ENCODE data around the gene SLC25A24.
"Not testable (repeated sequence)": the region's sequence is repeated elsewhere in the genome, so short reads cannot be mapped to it uniquely, and the experiment has no call there.

The SLC25A24 gene

GRCh38 chr1:108190686-108191416 lies 9.3 kb downstream of the SLC25A24 start:
- CTCF ChIA-PET = no interaction called here
- no peak for DNase-seq (ENCODE audit: extremely low spot score)
- TF ChIP-seq BHLHE40 (IDR thresholded peaks at IDR 0.05; ENCODE audit: borderline replicate concordance) = no peak
- no peak for TF ChIP-seq ELF4 (IDR thresholded peaks at IDR 0.05)
- no peak for TF ChIP-seq PKNOX1 (IDR thresholded peaks at IDR 0.05)
- no peak for TF ChIP-seq LEF1 (IDR thresholded peaks at IDR 0.05; ENCODE audit: borderline replicate concordance)
- no peak for TF ChIP-seq TARDBP (IDR thresholded peaks at IDR 0.05)
- no peak for TF ChIP-seq L3MBTL2 (conservative IDR thresholded peaks at IDR 0.05)
- no peak for TF ChIP-seq CTBP1 (IDR thresholded peaks at IDR 0.05; ENCODE audit: borderline replicate concordance)
- TF ChIP-seq SUZ12 (IDR thresholded peaks at IDR 0.05) = no peak
- no peak for TF ChIP-seq ARNT (IDR thresholded peaks at IDR 0.05)
- TF ChIP-seq HDGF (IDR thresholded peaks at IDR 0.05; ENCODE audit: borderline replicate concordance) = no peak
- TF ChIP-seq SP1 (IDR thresholded peaks at IDR 0.05) = no peak
- TF ChIP-seq FOXM1 (IDR thresholded peaks at IDR 0.05; ENCODE audit: borderline replicate concordance) = no peak
- no peak for TF ChIP-seq FOXK2 (IDR thresholded peaks at IDR 0.05)
- TF ChIP-seq NFRKB (IDR thresholded peaks at IDR 0.05) = no peak
- TF ChIP-seq FOXA1 (IDR thresholded peaks at IDR 0.05) = no peak
- TF ChIP-seq ZNF384 (IDR thresholded peaks at IDR 0.05) = no peak
- POLR2A ChIA-PET = interaction anchor here (0.8 kb wide), 1 partner anchor 10 kb away, joined by 3 read pairs; the partner anchor contains the start of gene SLC25A24

DNA sequence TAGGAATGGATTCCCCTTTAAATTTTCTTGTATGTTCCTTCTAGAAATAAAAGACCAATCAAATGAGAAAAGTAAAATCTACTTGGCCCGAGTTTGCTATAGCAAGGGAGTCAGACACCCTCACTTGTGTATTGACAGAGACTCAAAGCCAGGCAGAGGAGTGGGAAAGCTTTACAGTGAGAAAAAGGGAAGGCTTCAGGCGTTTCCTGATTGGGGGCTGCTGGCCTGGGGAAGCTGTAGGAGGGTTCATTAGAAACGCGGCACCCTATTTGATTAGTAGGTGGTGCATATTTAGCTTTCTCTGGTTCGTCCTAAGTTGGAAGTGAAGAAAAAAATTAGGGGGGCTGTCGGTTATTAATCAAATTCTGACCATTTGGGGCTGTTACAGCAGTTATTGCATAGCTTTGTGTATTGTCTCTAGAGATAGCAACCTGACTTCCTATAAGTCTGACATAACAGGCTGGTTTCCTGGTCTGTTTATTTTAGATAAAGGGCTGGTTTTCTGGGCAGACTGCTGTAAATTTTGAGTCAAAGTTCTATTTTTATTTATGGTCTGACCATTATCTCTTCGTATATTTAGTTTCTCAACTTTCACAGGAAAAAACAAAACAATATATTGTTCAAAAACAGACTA lies 10.0 kb downstream of the SLC25A24 start:
- POLR2A ChIA-PET = interaction anchor here (0.8 kb wide), 1 partner anchor 10 kb away, joined by 3 read pairs; the partner anchor contains the start of gene SLC25A24
- no peak for TF ChIP-seq L3MBTL2 (conservative IDR thresholded peaks at IDR 0.05)
- TF ChIP-seq SUZ12 (IDR thresholded peaks at IDR 0.05) = no peak
- no peak for TF ChIP-seq LEF1 (IDR thresholded peaks at IDR 0.05; ENCODE audit: borderline replicate concordance)
- no peak for TF ChIP-seq NFRKB (IDR thresholded peaks at IDR 0.05)
- no peak for TF ChIP-seq PKNOX1 (IDR thresholded peaks at IDR 0.05)
- no peak for TF ChIP-seq ELF4 (IDR thresholded peaks at IDR 0.05)
- TF ChIP-seq SP1 (IDR thresholded peaks at IDR 0.05) = no peak
- no peak for TF ChIP-seq CTBP1 (IDR thresholded peaks at IDR 0.05; ENCODE audit: borderline replicate concordance)
- no peak for TF ChIP-seq FOXM1 (IDR thresholded peaks at IDR 0.05; ENCODE audit: borderline replicate concordance)
- no peak for TF ChIP-seq HDGF (IDR thresholded peaks at IDR 0.05; ENCODE audit: borderline replicate concordance)
- TF ChIP-seq FOXA1 (IDR thresholded peaks at IDR 0.05) = no peak
- no peak for TF ChIP-seq FOXK2 (IDR thresholded peaks at IDR 0.05)
- TF ChIP-seq ZNF384 (IDR thresholded peaks at IDR 0.05) = no peak
- no peak for TF ChIP-seq ARNT (IDR thresholded peaks at IDR 0.05)
- no peak for TF ChIP-seq BHLHE40 (IDR thresholded peaks at IDR 0.05; ENCODE audit: borderline replicate concordance)
- no peak for TF ChIP-seq TARDBP (IDR thresholded peaks at IDR 0.05)
- no peak for DNase-seq (ENCODE audit: extremely low spot score)
- CTCF ChIA-PET = no interaction called here

GRCh38 chr1:108188801-108189200 lies 11.3 kb downstream of the SLC25A24 start:
- CTCF ChIA-PET = no interaction called here
- POLR2A ChIA-PET = no interaction called here
- no peak for TF ChIP-seq ZNF384 (IDR thresholded peaks at IDR 0.05)
- TF ChIP-seq FOXK2 (IDR thresholded peaks at IDR 0.05) = no peak
- no peak for TF ChIP-seq FOXM1 (IDR thresholded peaks at IDR 0.05; ENCODE audit: borderline replicate concordance)
- no peak for TF ChIP-seq LEF1 (IDR thresholded peaks at IDR 0.05; ENCODE audit: borderline replicate concordance)
- no peak for TF ChIP-seq CTBP1 (IDR thresholded peaks at IDR 0.05; ENCODE audit: borderline replicate concordance)
- no peak for TF ChIP-seq HDGF (IDR thresholded peaks at IDR 0.05; ENCODE audit: borderline replicate concordance)
- no peak for TF ChIP-seq TARDBP (IDR thresholded peaks at IDR 0.05)
- no peak for TF ChIP-seq ELF4 (IDR thresholded peaks at IDR 0.05)
- TF ChIP-seq PKNOX1 (IDR thresholded peaks at IDR 0.05) = no peak
- TF ChIP-seq ARNT (IDR thresholded peaks at IDR 0.05) = no peak
- no peak for TF ChIP-seq NFRKB (IDR thresholded peaks at IDR 0.05)
- no peak for TF ChIP-seq SUZ12 (IDR thresholded peaks at IDR 0.05)
- TF ChIP-seq FOXA1 (IDR thresholded peaks at IDR 0.05) = no peak
- TF ChIP-seq SP1 (IDR thresholded peaks at IDR 0.05) = no peak
- TF ChIP-seq BHLHE40 (IDR thresholded peaks at IDR 0.05; ENCODE audit: borderline replicate concordance) = no peak
- TF ChIP-seq L3MBTL2 (conservative IDR thresholded peaks at IDR 0.05) = no peak
- DNase-seq (ENCODE audit: extremely low spot score) = no peak

DNA sequence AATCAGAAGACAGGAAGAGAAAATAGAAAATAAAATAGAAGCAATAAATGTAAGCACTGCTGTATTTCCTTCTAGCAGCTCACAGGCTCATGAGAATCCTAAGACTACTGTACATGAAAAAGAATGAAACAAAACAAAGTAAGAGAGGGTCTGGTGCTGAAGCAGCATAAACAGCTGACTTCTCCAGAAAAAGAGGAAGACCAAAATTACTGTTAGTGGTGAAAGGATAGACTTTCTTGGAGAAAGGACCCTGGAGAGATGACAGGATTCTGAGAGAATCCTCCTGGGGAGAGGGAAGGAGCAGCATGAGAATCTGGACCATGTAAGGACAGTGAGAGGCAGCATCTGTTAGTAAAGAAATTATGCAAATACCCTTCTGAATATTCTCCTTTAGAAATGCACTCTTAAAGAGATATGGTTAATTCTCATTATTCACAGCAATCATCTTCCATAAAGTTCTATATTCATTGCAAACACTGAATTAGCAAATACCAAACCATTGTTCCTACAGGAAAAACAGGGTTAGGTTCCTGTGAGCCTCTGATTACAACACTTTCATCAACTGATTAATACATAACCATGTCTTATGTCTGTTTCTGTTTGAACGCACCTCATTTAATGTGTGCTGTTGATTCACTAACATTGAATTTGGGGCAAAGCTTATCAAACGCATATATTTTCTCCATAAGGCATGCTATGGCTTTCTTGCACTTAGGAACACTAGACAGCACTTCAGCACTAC lies 17.0 kb downstream of the SLC25A24 start:
- ChIA-PET POLR2A (no interaction called here), CTCF (no interaction called here)
- TF ChIP-seq HDGF (IDR thresholded peaks at IDR 0.05; ENCODE audit: borderline replicate concordance) (no peak), BHLHE40 (IDR thresholded peaks at IDR 0.05; ENCODE audit: borderline replicate concordance) (no peak), FOXM1 (IDR thresholded peaks at IDR 0.05; ENCODE audit: borderline replicate concordance) (no peak), SUZ12 (IDR thresholded peaks at IDR 0.05) (no peak), NFRKB (IDR thresholded peaks at IDR 0.05) (no peak)
- DNase-seq (ENCODE audit: extremely low spot score) = no peak

GRCh38 chr1:108179018-108179417 lies 21.1 kb downstream of the SLC25A24 start:
- POLR2A ChIA-PET = interaction anchor here (1.7 kb wide), 1 partner anchor 22 kb away, joined by 5 read pairs; the partner anchor contains the start of gene SLC25A24
- no peak for DNase-seq (ENCODE audit: extremely low spot score)
- CTCF ChIA-PET = no interaction called here
- TF ChIP-seq FOXM1 (IDR thresholded peaks at IDR 0.05; ENCODE audit: borderline replicate concordance) (no peak), ZNF384 (IDR thresholded peaks at IDR 0.05) (no peak)

- POLR2A ChIA-PET; DNase-seq (ENCODE audit: extremely low spot score); CTCF ChIA-PET: not testable (repeated sequence)
These were observed 37.7 kb downstream of the SLC25A24 start for GRCh38 chr1:108162409-108162808.

- CTCF ChIA-PET; POLR2A ChIA-PET; DNase-seq (ENCODE audit: extremely low spot score): not testable (repeated sequence)
These were observed 40.2 kb downstream of the SLC25A24 start for GRCh38 chr1:108159951-108160350.
